22Rv1 (cell line): ENCODE measurements around the gene AKR1D1.
A peak's percentile ranks its signal among the peaks of the same experiment; 100 is the strongest.

Experiments
- H3K27ac ChIP-seq: fragments of 450-650 bp; 2 replicates; pipeline ENCODE4 v1.5.1; 2017
- ZFX ChIP-seq: fragments of 450-650 bp; IDR thresholded peaks from 2 replicates; pipeline ENCODE4 v1.6.1; 2017; ENCODE audit warnings: antibody characterized with exemption, borderline replicate concordance
- TF ChIP-seq, protein P1 (sequence below): fragments of 450-650 bp; IDR thresholded peaks from 2 replicates; pipeline ENCODE4 v1.5.1; 2017; ENCODE audit warnings: mild to moderate bottlenecking

The AKR1D1 gene

GRCh38 chr7:138076196-138076595 is at the start of gene AKR1D1:
Gene AKR1D1, plus strand, starts transcription at chr7:138076459. Its CDS starts 60 bp downstream, at chr7:138076519.
- TF ChIP-seq, protein P1, sequence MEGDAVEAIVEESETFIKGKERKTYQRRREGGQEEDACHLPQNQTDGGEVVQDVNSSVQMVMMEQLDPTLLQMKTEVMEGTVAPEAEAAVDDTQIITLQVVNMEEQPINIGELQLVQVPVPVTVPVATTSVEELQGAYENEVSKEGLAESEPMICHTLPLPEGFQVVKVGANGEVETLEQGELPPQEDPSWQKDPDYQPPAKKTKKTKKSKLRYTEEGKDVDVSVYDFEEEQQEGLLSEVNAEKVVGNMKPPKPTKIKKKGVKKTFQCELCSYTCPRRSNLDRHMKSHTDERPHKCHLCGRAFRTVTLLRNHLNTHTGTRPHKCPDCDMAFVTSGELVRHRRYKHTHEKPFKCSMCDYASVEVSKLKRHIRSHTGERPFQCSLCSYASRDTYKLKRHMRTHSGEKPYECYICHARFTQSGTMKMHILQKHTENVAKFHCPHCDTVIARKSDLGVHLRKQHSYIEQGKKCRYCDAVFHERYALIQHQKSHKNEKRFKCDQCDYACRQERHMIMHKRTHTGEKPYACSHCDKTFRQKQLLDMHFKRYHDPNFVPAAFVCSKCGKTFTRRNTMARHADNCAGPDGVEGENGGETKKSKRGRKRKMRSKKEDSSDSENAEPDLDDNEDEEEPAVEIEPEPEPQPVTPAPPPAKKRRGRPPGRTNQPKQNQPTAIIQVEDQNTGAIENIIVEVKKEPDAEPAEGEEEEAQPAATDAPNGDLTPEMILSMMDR: no peak
- TF ChIP-seq ZFX: no peak
- H3K27ac ChIP-seq: no peak within 1 kb of the TSS

- TF ChIP-seq ZFX: no peak
- TF ChIP-seq, protein P1: no peak
Observed at GRCh38 chr7:138027100-138027499, 49.2 kb upstream of the AKR1D1 start.

DNA sequence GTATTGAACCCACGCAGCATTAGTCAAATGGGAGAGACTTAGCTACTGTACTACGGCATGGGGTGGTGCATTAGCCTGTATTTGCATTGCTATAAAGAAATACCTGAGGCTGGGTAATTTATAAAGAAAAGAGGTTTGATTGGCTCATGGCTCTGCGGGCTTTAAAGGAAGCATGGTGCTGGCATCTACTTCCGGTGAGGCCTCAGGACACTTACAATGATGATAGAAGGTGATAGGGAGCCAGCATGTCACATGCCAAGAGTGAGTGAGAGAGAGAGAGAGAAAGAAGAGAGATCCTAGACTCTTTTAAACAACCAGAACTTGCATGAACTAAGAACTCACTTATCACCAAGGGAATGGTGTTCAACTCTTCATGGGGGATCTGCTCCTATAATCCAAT is 47.1 kb upstream of the AKR1D1 start:
- no peak for TF ChIP-seq ZFX
- TF ChIP-seq, protein P1: no peak
- H3K27ac ChIP-seq: no peak overlapping the region

More at GRCh38 chr7:138027100-138027499, 49.2 kb upstream of the AKR1D1 start:
- no peak overlapping the region for H3K27ac ChIP-seq

DNA sequence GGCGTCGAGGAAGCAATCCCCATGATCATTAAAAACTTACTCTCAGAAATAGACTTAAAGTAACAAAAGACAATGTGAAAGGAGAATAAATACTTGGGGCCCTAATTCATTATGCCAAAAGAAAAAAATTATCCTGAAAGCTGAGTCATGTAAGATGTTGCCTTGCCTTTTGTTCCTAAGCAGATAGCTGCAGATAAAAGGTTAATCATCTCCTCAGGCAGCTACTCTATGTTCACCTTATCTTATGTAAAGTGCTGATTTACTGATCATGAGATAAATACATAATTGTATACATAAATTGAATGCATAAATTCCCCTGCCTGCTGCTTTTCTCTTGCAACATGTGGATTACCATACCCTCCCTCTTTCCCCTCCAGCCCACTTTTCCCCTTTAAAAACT is 46.3 kb upstream of the AKR1D1 start:
- H3K27ac ChIP-seq: peak overlapping the region; percentile 35

GRCh38 chr7:138030679-138031351 is 45.4 kb upstream of the AKR1D1 start:
- TF ChIP-seq, protein P1: no peak
- no peak for TF ChIP-seq ZFX
- no peak overlapping the region; the same call in 1 of the 2 replicates for H3K27ac ChIP-seq

More for the DNA sequence above, 46.3 kb upstream of the AKR1D1 start:
- TF ChIP-seq, protein P1: no peak
- TF ChIP-seq ZFX: no peak

- TF ChIP-seq ZFX: no peak
- TF ChIP-seq, protein P1: no peak
- H3K27ac ChIP-seq: no peak overlapping the region
Observed at GRCh38 chr7:138032186-138032585, 44.1 kb upstream of the AKR1D1 start.

DNA sequence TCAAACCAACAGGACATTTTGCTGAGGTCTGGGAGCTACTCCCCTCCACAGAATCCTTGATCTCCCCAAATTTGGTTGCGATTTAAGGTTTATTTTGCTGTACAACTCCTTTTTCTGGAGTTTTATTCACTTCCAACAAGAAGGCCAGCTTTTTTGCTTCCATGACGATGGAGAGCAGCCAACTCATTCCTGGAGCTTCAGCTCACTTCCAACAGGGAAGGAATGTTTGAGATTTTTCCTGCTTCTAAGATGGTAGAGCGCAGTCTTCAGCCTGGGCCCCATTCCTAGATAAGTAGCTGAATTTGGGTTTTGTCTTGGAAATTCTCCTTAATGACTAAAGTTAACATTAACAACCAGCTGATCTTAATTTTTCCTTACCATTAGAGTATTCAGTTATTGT is 43.5 kb upstream of the AKR1D1 start:
- no peak overlapping the region for H3K27ac ChIP-seq
- TF ChIP-seq ZFX: no peak
- TF ChIP-seq, protein P1: no peak
